HEK293 (cell line): ENCODE data around the gene DOK6.

Source experiments
- KLF16 ChIP-seq: fragments of 450-650 bp; formaldehyde crosslinking; IDR thresholded peaks from 2 replicates; pipeline ENCODE4 v1.5.1; 2017; ENCODE audit warnings: missing biosample characterization, missing genetic modification characterization
- YY1 ChIP-seq: fragments of 450-650 bp; formaldehyde crosslinking; IDR thresholded peaks from 2 replicates; pipeline ENCODE4 v1.5.1; 2018; ENCODE audit warnings: missing biosample characterization, missing genetic modification characterization
- ZFP69B ChIP-seq: fragments of 450-650 bp; formaldehyde crosslinking; IDR thresholded peaks from 2 replicates; pipeline ENCODE4 v1.5.1; 2016; ENCODE audit warnings: missing biosample characterization, missing genetic modification characterization
- ZNF140 ChIP-seq: fragments of 450-650 bp; formaldehyde crosslinking; IDR thresholded peaks from 2 replicates; pipeline ENCODE4 v1.5.1; 2016; ENCODE audit warnings: missing biosample characterization, missing genetic modification characterization
- ZNF658 ChIP-seq: fragments of 450-650 bp; formaldehyde crosslinking; IDR thresholded peaks from 2 replicates; pipeline ENCODE4; 2016; ENCODE audit warnings: missing biosample characterization, missing genetic modification characterization
- TF ChIP-seq, protein P1 (sequence below): fragments of 450-650 bp; formaldehyde crosslinking; IDR thresholded peaks from 2 replicates; pipeline ENCODE4 v1.5.1; 2016; ENCODE audit warnings: missing biosample characterization, missing genetic modification characterization
- TF ChIP-seq, protein P2 (sequence below): fragments of 450-650 bp; formaldehyde crosslinking; IDR thresholded peaks from 2 replicates; pipeline ENCODE4 v1.5.0; 2017; ENCODE audit warnings: missing biosample characterization, missing genetic modification characterization, borderline replicate concordance
- TF ChIP-seq, protein P3 (sequence below): fragments of 450-650 bp; formaldehyde crosslinking; IDR thresholded peaks from 2 replicates; pipeline ENCODE4 v1.5.1; 2016; ENCODE audit warnings: missing biosample characterization, missing genetic modification characterization

DNA sequence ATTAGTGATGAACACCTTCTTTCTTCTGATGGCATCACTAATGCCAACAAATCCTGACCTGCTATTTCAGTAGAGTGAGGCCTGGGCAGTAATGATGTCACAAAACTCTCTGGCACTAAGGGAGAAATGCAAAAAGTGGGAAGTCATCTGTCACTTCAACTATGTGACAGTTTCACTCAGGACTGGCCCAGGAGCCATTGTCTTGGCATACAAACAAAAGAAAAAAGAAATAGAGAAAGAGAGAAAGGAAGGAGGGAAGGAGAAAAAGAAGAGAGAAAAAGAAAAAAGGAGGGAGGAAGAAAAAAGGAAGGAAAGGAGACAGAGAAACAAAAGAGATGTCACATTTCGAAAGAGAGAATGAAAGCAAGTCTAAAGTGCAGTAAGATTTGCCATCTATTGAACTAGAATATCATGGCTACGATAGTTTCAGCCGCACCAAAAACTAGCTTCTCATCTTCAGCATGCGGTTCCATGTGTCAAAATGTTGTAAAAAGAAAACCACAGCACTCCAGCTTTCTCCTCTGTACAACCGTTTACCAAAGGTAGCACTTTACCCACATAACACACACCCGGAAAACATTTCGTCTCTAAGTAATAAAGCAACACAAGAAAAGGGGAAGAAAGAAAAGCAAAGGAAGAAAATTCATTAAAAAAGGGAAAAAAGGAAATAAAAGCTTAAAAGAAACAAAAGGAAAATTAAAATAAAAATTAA is 496.9 kb downstream of the DOK6 start:
- TF ChIP-seq, protein P1, sequence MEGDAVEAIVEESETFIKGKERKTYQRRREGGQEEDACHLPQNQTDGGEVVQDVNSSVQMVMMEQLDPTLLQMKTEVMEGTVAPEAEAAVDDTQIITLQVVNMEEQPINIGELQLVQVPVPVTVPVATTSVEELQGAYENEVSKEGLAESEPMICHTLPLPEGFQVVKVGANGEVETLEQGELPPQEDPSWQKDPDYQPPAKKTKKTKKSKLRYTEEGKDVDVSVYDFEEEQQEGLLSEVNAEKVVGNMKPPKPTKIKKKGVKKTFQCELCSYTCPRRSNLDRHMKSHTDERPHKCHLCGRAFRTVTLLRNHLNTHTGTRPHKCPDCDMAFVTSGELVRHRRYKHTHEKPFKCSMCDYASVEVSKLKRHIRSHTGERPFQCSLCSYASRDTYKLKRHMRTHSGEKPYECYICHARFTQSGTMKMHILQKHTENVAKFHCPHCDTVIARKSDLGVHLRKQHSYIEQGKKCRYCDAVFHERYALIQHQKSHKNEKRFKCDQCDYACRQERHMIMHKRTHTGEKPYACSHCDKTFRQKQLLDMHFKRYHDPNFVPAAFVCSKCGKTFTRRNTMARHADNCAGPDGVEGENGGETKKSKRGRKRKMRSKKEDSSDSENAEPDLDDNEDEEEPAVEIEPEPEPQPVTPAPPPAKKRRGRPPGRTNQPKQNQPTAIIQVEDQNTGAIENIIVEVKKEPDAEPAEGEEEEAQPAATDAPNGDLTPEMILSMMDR (tag by site-specific recombination) = no peak
- TF ChIP-seq, protein P2, sequence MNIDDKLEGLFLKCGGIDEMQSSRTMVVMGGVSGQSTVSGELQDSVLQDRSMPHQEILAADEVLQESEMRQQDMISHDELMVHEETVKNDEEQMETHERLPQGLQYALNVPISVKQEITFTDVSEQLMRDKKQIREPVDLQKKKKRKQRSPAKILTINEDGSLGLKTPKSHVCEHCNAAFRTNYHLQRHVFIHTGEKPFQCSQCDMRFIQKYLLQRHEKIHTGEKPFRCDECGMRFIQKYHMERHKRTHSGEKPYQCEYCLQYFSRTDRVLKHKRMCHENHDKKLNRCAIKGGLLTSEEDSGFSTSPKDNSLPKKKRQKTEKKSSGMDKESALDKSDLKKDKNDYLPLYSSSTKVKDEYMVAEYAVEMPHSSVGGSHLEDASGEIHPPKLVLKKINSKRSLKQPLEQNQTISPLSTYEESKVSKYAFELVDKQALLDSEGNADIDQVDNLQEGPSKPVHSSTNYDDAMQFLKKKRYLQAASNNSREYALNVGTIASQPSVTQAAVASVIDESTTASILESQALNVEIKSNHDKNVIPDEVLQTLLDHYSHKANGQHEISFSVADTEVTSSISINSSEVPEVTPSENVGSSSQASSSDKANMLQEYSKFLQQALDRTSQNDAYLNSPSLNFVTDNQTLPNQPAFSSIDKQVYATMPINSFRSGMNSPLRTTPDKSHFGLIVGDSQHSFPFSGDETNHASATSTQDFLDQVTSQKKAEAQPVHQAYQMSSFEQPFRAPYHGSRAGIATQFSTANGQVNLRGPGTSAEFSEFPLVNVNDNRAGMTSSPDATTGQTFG (tag by site-specific recombination) = no peak
- TF ChIP-seq ZNF658 = no peak
- no peak for TF ChIP-seq KLF16 (tag by site-specific recombination)
- TF ChIP-seq ZFP69B (tag by site-specific recombination) = no peak
- no peak for TF ChIP-seq YY1 (tag by site-specific recombination)
- TF ChIP-seq, protein P3, sequence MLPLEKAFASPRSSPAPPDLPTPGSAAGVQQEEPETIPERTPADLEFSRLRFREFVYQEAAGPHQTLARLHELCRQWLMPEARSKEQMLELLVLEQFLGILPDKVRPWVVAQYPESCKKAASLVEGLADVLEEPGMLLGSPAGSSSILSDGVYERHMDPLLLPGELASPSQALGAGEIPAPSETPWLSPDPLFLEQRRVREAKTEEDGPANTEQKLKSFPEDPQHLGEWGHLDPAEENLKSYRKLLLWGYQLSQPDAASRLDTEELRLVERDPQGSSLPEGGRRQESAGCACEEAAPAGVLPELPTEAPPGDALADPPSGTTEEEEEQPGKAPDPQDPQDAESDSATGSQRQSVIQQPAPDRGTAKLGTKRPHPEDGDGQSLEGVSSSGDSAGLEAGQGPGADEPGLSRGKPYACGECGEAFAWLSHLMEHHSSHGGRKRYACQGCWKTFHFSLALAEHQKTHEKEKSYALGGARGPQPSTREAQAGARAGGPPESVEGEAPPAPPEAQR = no peak
- no peak for TF ChIP-seq ZNF140 (tag by site-specific recombination)
